NCI-H748 treated with DMSO at 0.1 percent for 48 hours (cell line): ENCODE data around the gene RANBP17.
"Not testable (repeated sequence)": the region's sequence is repeated elsewhere in the genome, so short reads cannot be mapped to it uniquely, and the experiment has no call there.

Experiments used
- DNase-seq: peaks from one replicate; lab custom pipeline; 2025; lab: John Stamatoyannopoulos, UW

RANBP17 gene

GRCh38 chr5:171155621-171156020, 293.8 kb downstream of the RANBP17 start:
- no peak for DNase-seq

GRCh38 chr5:171157276-171157675, 295.5 kb downstream of the RANBP17 start:
- no peak for DNase-seq

- DNase-seq: peak; percentile 30
Observed at GRCh38 chr5:171157775-171158174, 296.0 kb downstream of the RANBP17 start.

GRCh38 chr5:171158581-171158980, 296.8 kb downstream of the RANBP17 start:
- no peak for DNase-seq

GRCh38 chr5:171162165-171162564, 300.3 kb downstream of the RANBP17 start:
- DNase-seq: no peak

GRCh38 chr5:171162596-171162995, 300.8 kb downstream of the RANBP17 start:
- no peak for DNase-seq

- peak; percentile 93 for DNase-seq
Observed at GRCh38 chr5:171166766-171167165, 304.9 kb downstream of the RANBP17 start.

- DNase-seq: no peak
Observed at GRCh38 chr5:171168171-171168570, 306.4 kb downstream of the RANBP17 start.

- DNase-seq: not testable (repeated sequence)
Observed at GRCh38 chr5:171174960-171175359, 313.1 kb downstream of the RANBP17 start.

- DNase-seq: no peak
Observed at GRCh38 chr5:171175746-171176145, 313.9 kb downstream of the RANBP17 start.

GRCh38 chr5:171178190-171178589, 316.4 kb downstream of the RANBP17 start:
- DNase-seq: not testable (repeated sequence)

GRCh38 chr5:171188016-171188415, 326.2 kb downstream of the RANBP17 start:
- no peak for DNase-seq

GRCh38 chr5:171189442-171189841, 327.6 kb downstream of the RANBP17 start:
- DNase-seq: no peak

- DNase-seq: no peak
Observed at GRCh38 chr5:171192111-171192510, 330.3 kb downstream of the RANBP17 start.

- peak; percentile 80 for DNase-seq
Observed at GRCh38 chr5:171201310-171201709, 339.5 kb downstream of the RANBP17 start.

GRCh38 chr5:171205375-171205774, 343.6 kb downstream of the RANBP17 start:
- no peak for DNase-seq

GRCh38 chr5:171207256-171207847, 345.5 kb downstream of the RANBP17 start:
- peak; percentile 37 for DNase-seq

GRCh38 chr5:171221916-171222315, 360.1 kb downstream of the RANBP17 start:
- DNase-seq: no peak

GRCh38 chr5:171223927-171224326, 362.1 kb downstream of the RANBP17 start:
- no peak for DNase-seq

- DNase-seq: no peak
Observed at GRCh38 chr5:171226096-171226754, 364.4 kb downstream of the RANBP17 start.

- DNase-seq: no peak
Observed at GRCh38 chr5:171226864-171227263, 365.0 kb downstream of the RANBP17 start.

- no peak for DNase-seq
Observed at GRCh38 chr5:171236651-171237050, 374.8 kb downstream of the RANBP17 start.

- DNase-seq: no peak
Observed at GRCh38 chr5:171242521-171242920, 380.7 kb downstream of the RANBP17 start.

GRCh38 chr5:171246231-171246630, 384.4 kb downstream of the RANBP17 start:
- DNase-seq: no peak
